GM18873 (cell line): Measurements from ENCODE around the gene RTN3.
"Not testable (repeated sequence)": the region's sequence is repeated elsewhere in the genome, so short reads cannot be mapped to it uniquely, and the experiment has no call there.

ENCODE experiments used
- ATAC-seq: cut with Tn5 transposase; IDR thresholded peaks from one replicate; pipeline ENCODE4 v1.9.1; 2021; ENCODE audit warnings: mild to moderate bottlenecking, moderate library complexity, moderate number of reproducible peaks; ENCODE audit not compliant: unreplicated experiment, low FRiP score

Gene RTN3, protein sequence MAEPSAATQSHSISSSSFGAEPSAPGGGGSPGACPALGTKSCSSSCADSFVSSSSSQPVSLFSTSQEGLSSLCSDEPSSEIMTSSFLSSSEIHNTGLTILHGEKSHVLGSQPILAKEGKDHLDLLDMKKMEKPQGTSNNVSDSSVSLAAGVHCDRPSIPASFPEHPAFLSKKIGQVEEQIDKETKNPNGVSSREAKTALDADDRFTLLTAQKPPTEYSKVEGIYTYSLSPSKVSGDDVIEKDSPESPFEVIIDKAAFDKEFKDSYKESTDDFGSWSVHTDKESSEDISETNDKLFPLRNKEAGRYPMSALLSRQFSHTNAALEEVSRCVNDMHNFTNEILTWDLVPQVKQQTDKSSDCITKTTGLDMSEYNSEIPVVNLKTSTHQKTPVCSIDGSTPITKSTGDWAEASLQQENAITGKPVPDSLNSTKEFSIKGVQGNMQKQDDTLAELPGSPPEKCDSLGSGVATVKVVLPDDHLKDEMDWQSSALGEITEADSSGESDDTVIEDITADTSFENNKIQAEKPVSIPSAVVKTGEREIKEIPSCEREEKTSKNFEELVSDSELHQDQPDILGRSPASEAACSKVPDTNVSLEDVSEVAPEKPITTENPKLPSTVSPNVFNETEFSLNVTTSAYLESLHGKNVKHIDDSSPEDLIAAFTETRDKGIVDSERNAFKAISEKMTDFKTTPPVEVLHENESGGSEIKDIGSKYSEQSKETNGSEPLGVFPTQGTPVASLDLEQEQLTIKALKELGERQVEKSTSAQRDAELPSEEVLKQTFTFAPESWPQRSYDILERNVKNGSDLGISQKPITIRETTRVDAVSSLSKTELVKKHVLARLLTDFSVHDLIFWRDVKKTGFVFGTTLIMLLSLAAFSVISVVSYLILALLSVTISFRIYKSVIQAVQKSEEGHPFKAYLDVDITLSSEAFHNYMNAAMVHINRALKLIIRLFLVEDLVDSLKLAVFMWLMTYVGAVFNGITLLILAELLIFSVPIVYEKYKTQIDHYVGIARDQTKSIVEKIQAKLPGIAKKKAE

DNA sequence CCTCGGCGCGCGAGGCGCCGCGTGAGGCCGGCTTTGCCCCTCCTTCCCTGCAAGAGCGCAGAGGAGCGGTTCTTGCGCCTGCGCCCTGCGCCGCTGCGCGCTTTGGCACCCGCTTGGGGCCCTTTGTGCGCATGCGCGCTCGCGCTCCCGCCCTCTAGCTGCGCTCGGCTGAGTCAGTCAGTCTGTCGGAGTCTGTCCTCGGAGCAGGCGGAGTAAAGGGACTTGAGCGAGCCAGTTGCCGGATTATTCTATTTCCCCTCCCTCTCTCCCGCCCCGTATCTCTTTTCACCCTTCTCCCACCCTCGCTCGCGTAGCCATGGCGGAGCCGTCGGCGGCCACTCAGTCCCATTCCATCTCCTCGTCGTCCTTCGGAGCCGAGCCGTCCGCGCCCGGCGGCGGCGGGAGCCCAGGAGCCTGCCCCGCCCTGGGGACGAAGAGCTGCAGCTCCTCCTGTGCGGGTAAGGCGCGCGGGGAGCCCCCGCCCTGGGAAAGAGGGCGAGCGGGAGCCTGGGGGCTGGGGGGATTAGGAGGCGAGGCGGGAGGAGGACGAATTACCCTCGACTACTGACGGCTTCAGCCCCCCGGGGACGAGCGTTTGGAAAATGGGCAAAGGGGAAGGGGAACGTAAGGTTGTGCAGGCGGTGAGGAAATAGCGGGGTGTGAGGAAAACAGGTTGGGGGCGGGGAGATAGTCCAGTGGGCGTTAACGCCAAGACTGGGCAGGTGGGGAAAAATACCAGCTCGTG, at the start of gene RTN3:
TSS of gene RTN3 (plus strand) at position 180 of the 745 bp plus-strand sequence. CDS start at position 317, 137 bp downstream.
- peak; percentile 83 for ATAC-seq

DNA sequence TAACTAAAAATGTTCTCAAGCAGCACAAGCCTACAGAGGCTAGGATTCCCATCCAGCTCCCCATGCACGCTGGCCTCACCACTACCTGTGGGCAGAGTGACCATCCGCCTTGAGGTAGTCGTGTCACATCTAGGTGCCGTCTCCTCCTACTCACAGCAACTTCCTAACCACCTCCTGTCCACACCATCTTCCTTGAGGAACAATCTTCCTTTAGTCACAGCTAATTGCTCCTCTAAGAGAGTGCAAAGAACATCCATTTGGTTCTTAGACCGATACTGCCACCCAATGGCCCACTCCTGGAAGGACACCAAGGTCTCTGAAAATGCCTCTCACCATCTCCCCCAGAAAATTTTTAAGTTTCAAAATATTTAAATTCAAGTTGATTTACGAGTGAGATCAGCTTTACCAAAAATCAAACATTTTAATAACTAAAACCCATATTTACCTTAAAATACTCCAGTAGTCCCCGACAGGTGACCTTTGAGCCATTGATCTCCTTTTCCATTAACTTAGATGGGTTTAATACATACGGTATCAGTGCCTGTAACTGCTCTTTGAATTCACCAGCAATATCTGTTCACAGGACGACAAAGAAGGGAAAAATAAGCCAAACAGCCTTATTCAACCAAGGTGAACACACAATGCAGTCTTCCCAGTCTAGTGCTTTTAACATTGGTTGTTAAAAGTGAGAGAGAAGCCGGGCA, 45.4 kb upstream of the RTN3 start:
- ATAC-seq: no peak

GRCh38 chr11:63638436-63638835, 42.9 kb upstream of the RTN3 start:
- ATAC-seq: not testable (repeated sequence)

- ATAC-seq: no peak
These were observed 42.0 kb upstream of the RTN3 start for GRCh38 chr11:63639199-63639832.

DNA sequence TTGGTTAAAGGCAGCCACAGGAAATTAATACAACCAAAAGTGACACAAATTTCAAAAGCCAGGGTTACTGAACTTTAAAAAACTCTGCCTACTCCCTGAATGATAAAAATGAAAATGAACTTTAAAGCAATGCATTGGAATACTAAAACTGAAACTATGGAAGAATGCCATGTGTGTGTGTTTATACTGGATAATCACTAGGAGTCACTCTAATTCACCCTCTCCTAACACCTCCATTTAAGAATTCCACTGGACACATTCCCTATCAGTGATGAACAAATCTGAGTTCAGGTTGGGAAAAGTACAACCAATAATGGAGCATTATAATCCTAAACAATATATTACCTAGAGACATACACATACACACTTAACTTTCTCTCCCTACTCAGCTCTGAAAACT, 39.6 kb upstream of the RTN3 start:
- ATAC-seq: no peak

GRCh38 chr11:63643205-63643604, 38.1 kb upstream of the RTN3 start:
- ATAC-seq: no peak

DNA sequence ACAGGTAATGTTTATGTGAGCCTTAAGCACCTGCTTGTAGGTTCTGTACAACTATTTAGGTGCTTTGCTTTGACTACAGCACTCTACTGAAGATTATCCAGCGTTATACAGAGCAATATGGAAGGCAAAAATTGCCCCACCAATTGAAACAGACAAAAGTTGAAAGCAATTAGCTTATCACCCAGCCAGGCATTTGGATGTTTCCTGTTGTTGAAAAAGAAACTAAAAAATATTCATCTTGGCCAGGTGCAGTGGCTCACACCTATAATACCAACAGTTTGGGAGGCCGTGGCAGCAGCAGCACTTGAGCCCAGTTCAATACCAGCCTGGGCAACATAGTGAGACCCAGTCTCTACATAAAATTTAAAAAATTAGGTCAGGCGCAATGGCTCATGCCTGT, 28.6 kb upstream of the RTN3 start:
- ATAC-seq: no peak

- ATAC-seq: no peak
These were observed 20.3 kb upstream of the RTN3 start for GRCh38 chr11:63660972-63661371.

DNA sequence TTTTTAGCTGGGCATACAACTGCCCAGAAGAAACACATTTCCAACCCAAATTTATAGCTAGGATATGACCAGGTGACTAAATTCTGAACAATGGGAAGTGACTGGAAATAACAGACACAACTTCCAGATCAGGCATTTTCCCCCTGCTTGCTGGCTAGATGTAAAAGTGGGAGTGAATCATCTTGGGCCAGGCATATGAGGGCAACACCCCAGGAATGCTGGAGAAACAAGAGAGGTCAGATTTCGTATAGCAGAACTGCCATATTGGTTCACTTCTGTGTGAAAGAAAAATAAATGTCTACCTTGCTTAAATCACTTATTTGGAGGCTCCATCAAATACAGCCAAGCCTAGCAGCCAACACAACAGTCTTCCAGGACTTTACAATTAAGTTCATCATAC, 17.5 kb upstream of the RTN3 start:
- no peak for ATAC-seq

- ATAC-seq: no peak
These were observed 14.4 kb upstream of the RTN3 start for GRCh38 chr11:63666874-63667273.

DNA sequence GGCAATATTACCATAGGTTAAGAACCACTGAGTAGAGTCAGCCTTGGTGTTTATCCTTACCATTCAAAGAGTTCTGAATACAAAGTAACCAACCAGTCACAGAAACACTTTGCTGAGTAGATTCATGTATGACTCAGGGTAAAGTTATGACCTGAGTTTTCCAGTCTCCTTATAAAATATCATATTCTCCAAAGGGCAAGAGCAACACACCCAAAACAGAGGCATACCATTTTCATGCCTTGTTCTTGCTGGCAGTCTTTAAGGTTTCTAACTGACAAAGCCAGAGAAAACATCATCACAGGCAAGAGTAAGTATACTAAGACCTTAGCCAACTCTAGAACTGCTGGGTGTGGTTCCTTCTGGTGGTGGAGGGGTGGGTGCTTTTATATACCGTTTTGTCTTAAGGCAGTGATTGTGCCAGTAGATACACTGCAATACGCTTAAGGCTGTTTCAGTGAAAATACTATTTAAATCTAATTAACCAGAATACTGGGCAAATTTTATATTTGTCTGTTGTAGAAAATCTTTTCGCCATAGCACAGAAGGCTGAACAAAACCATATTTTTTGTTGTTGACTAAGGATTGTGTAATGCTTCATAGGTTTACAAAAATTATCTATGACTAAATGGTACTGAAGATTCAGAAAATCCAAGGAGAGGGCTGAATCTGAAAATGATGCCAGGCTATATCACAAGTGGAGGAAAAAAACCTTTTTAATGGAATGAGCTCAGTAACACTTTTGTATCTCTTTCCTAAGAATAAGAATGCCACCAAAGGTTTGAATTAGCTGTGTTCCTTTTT, 13.1 kb upstream of the RTN3 start:
- no peak for ATAC-seq

GRCh38 chr11:63670096-63670432, 11.2 kb upstream of the RTN3 start:
- ATAC-seq: no peak

- peak; percentile 17 for ATAC-seq
These were observed 10.6 kb upstream of the RTN3 start for GRCh38 chr11:63670433-63671321.

GRCh38 chr11:63671322-63672155, 9.8 kb upstream of the RTN3 start, which contains the start of gene ATL3:
Gene ATL3 (minus strand): TSS chr11:63671376. CDS start chr11:63671335, 41 bp downstream.
- ATAC-seq: peak; percentile 87

- no peak for ATAC-seq
These were observed 9.2 kb upstream of the RTN3 start for GRCh38 chr11:63672156-63672463.

DNA sequence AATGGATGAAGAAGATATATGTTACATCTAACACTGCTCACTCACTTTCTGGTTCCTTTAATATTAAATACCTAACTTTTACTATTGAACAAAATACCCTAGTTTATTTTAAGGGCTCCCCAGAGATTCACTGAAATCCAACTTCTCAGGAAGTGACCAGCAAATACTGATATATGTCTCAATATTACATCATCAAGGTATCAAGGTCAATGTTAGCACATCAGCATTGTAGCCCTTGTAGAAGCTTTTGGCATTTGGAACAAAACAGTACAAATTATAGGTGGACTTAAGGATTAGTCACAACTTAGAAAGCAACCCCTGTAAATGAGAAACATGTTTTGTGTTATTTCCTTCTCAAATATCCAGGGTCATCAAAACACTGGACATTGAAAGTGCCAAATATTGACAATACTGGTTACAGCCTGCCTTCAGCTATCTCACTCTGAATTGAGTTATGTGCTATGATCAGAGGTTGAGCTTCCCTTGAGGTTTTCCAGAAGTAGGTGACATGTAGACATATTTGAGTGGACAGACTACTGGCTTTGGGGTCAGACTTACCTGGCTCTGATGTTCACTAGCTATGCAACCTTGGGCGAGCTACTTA, 8.3 kb upstream of the RTN3 start:
- no peak for ATAC-seq

- ATAC-seq: no peak
These were observed 7.7 kb upstream of the RTN3 start for GRCh38 chr11:63673579-63673978.
